NT2/D1 (cell line): ENCODE measurements around the gene SLC30A3.

Experiments
- DNase-seq: peaks from one replicate; pipeline ENCODE4 v3.0.0-alpha.2; 2011; ENCODE audit warnings: low read depth, low spot score
- H3K27me3 ChIP-seq: 2 replicates; pipeline ENCODE4 v1.6.0; 2011; ENCODE audit warnings: mild to moderate bottlenecking; ENCODE audit not compliant: insufficient read length, insufficient read depth
- H3K36me3 ChIP-seq: 2 replicates; pipeline ENCODE4 v1.6.1; 2011; ENCODE audit warnings: mild to moderate bottlenecking, low read length, mixed read lengths; ENCODE audit not compliant: insufficient read depth, insufficient read length
- H3K4me1 ChIP-seq: 2 replicates; pipeline ENCODE4 v1.5.1; 2011; ENCODE audit not compliant: insufficient read depth, insufficient read length
- H3K4me3 ChIP-seq: 2 replicates; pipeline ENCODE4 v1.5.1; 2011; ENCODE audit warnings: low read depth; ENCODE audit not compliant: insufficient read length
- H3K9ac ChIP-seq: 2 replicates; pipeline ENCODE4 v1.6.0; 2011; ENCODE audit warnings: low read depth; ENCODE audit not compliant: insufficient read length
- H3K9me3 ChIP-seq: 2 replicates; pipeline ENCODE4 v1.5.1; 2011; ENCODE audit warnings: mild to moderate bottlenecking, low read length; ENCODE audit not compliant: insufficient read depth
- SUZ12 ChIP-seq: IDR thresholded peaks from 2 replicates; pipeline ENCODE4 v1.6.1; 2011; ENCODE audit not compliant: insufficient read length, insufficient read depth; ENCODE audit errors: extremely low read depth
- YY1 ChIP-seq: IDR thresholded peaks from 2 replicates; pipeline ENCODE4 v1.6.1; 2011; ENCODE audit not compliant: insufficient read length, insufficient read depth
- ZNF274 ChIP-seq: IDR thresholded peaks from 2 replicates; pipeline ENCODE4 v1.6.1; 2011; ENCODE audit warnings: mild to moderate bottlenecking, low read depth, low read length

Gene SLC30A3

DNA sequence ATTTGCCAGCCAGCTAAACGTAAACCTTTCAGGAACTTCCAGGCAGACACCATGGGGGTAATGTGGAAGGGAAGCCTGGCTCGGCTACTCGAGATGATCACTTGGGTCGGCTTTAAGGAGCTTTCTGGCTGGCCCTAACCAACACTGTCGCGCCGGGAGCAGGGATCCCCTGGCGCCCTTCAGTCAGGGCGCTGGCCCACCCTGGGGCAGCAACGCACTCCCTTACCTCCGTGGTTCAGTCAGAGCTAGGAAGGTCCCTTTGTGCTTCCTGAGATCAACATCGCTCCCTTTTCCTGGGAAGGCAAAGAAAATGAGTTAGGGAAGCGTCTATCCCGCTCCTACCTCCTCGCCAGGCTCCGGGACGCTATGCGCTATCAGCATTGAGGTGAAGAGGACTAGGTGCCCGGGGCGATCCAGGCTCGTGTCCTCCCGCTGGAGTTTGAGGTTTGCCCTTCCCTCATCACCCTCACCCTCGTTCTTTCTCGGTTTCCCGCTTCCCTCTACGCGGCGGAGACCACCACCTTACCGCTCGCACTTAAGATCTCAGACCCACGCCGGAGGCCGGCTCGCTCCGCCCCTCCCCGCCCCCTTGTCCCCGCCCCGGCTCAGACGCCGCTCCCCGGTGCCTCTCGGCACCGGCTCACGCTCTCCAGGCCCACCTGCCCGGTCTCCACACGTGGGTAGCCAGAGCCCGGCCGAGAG is 51.5 kb downstream of the SLC30A3 start:
- no peaks in the 10 kb centered on the region for H3K27me3 ChIP-seq
- no peak for TF ChIP-seq YY1
- no peak for TF ChIP-seq SUZ12
- TF ChIP-seq ZNF274 = no peak
- H3K36me3 ChIP-seq = peaks cover 55% of the 10 kb centered on the region
- H3K9ac ChIP-seq = peak overlapping the region; percentile 93
- H3K4me3 ChIP-seq = peak overlapping the region; percentile 89
- no peaks in the 10 kb centered on the region for H3K4me1 ChIP-seq
- no peaks in the 10 kb centered on the region for H3K9me3 ChIP-seq
- peak; percentile 18 for DNase-seq

GRCh38 chr2:27209621-27210401 is 53.0 kb downstream of the SLC30A3 start:
- H3K9ac ChIP-seq = no peak overlapping the region
- H3K36me3 ChIP-seq = peaks cover 59% of the 10 kb centered on the region
- DNase-seq = no peak
- H3K4me1 ChIP-seq = no peaks in the 10 kb centered on the region
- H3K4me3 ChIP-seq = no peak overlapping the region
- TF ChIP-seq SUZ12 = no peak
- no peak for TF ChIP-seq ZNF274
- no peak for TF ChIP-seq YY1
- H3K9me3 ChIP-seq = no peaks in the 10 kb centered on the region
- H3K27me3 ChIP-seq = no peaks in the 10 kb centered on the region

- Histone ChIP-seq H3K9me3 (no peaks in the 10 kb centered on the region), H3K4me3 (no peak overlapping the region), H3K27me3 (no peaks in the 10 kb centered on the region), H3K36me3 (peaks cover 65% of the 10 kb centered on the region), H3K4me1 (no peaks in the 10 kb centered on the region), H3K9ac (no peak overlapping the region)
- TF ChIP-seq YY1 (no peak), SUZ12 (no peak), ZNF274 (no peak)
- DNase-seq = peak; percentile 44
These were observed 54.3 kb downstream of the SLC30A3 start for GRCh38 chr2:27208486-27209050.

DNA sequence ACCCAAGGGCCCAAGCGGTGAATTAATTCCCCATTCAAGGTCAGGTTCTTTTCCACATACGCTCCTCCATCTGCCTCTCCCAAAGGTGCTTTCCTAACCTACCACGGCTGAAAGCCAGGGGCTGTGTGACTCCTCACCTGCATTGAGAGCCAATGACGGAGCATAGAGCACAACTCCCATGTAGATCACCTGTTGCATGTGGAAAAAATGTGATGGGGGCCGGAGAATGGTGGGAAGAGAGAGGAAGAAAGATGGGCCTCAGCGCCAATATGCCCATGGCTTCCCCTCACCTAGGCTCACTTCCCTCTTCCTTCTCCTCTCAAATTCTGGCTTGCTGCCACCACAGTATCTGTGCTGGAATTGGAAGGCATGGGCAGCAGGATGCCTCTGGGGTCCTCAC is 56.5 kb downstream of the SLC30A3 start:
- DNase-seq = no peak

DNA sequence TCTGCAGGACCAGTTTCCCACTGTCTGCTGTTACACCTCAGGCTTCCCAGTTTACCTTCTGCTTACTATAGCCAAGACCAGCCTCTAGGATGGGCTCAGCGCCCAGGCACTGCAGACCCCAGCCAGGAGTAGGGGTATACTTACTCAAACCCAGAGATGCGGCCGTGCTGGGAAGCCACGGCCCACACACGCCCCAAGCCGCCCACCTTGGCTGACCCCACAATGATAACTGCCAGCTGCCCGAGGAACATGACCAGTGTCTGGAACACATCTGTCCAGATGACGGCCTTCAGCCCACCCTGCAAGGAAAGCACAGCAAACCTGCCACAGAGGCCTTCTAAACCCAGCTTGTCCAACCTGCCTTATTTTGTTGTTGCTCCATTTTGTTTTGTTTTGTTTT is 57.6 kb downstream of the SLC30A3 start:
- H3K27me3 ChIP-seq = no peaks in the 10 kb centered on the region
- no peak for DNase-seq
- no peaks in the 10 kb centered on the region for H3K9me3 ChIP-seq
- no peak overlapping the region for H3K4me3 ChIP-seq
- no peak overlapping the region for H3K9ac ChIP-seq
- H3K4me1 ChIP-seq = no peaks in the 10 kb centered on the region
- H3K36me3 ChIP-seq = peaks cover 95% of the 10 kb centered on the region
- TF ChIP-seq ZNF274 (no peak), YY1 (no peak), SUZ12 (no peak)

More for the DNA sequence above, 56.5 kb downstream of the SLC30A3 start:
- H3K36me3 ChIP-seq = peaks cover 86% of the 10 kb centered on the region
- no peak overlapping the region for H3K9ac ChIP-seq
- no peaks in the 10 kb centered on the region for H3K9me3 ChIP-seq
- TF ChIP-seq YY1 (no peak), SUZ12 (no peak), ZNF274 (no peak)
- H3K27me3 ChIP-seq = no peaks in the 10 kb centered on the region
- no peaks in the 10 kb centered on the region for H3K4me1 ChIP-seq
- H3K4me3 ChIP-seq = no peak overlapping the region

GRCh38 chr2:27204566-27204965 is 58.3 kb downstream of the SLC30A3 start:
- Histone ChIP-seq H3K9ac (no peak overlapping the region), H3K36me3 (peaks cover 98% of the 10 kb centered on the region), H3K9me3 (no peaks in the 10 kb centered on the region), H3K4me1 (no peaks in the 10 kb centered on the region), H3K27me3 (no peaks in the 10 kb centered on the region), H3K4me3 (no peak overlapping the region)
- no peak for DNase-seq
- TF ChIP-seq SUZ12 (no peak), YY1 (no peak), ZNF274 (no peak)

DNA sequence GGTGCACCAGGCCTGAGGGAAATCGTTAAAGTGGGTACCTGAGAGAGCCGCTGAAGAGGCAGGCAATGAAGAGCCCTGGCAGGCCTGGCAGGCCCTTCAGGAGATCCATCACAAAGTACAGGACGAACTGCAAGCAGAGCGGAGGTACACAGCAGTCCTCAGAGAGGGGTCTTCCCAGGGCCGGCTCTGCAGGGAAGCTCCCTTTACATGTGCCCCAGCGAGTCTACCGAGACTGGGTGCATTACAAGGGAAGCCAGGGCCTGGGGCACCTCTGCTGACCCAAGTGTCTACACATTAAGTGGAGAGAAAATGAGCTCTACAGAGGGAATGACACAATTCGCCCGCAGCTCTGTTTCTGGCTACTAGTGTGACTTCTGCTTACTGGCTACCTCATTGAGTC is 59.1 kb downstream of the SLC30A3 start:
- Histone ChIP-seq H3K9me3 (no peaks in the 10 kb centered on the region), H3K9ac (no peak overlapping the region), H3K27me3 (no peaks in the 10 kb centered on the region), H3K4me1 (no peaks in the 10 kb centered on the region), H3K36me3 (peaks cover 98% of the 10 kb centered on the region), H3K4me3 (no peak overlapping the region)
- no peak for DNase-seq
- no peak for TF ChIP-seq SUZ12
- no peak for TF ChIP-seq YY1
- no peak for TF ChIP-seq ZNF274
